Activated CD4-positive, alpha-beta T cell treated with anti-CD3 and anti-CD28 coated beads, Interleukin-2, amount 50 U/mL, for 4 hours (primary cell): Measurements from ENCODE around the gene CCDC124.
"Not testable (repeated sequence)": the region's sequence is repeated elsewhere in the genome, so short reads cannot be mapped to it uniquely, and the experiment has no call there.

Experiments used
- DNase-seq, 2 experiments: peaks; one replicate each; pipeline ENCODE4 v3.0.0-alpha.2; 2020

The CCDC124 gene

GRCh38 chr19:17954401-17954800 lies 21.6 kb downstream of the CCDC124 start:
- DNase-seq, result no peak

- DNase-seq, result no peak
Measured at GRCh38 chr19:17957149-17957849, 24.5 kb downstream of the CCDC124 start.

- no peak for DNase-seq
Measured at GRCh38 chr19:17957885-17958284, 25.1 kb downstream of the CCDC124 start.

- no peak for DNase-seq
Measured at GRCh38 chr19:17963936-17964691, 31.3 kb downstream of the CCDC124 start.

- DNase-seq, result no peak
Measured at GRCh38 chr19:17965370-17966128, 32.7 kb downstream of the CCDC124 start.

GRCh38 chr19:17966129-17966483 lies 33.3 kb downstream of the CCDC124 start:
- DNase-seq, result no peak

- DNase-seq, result no peak
Measured at GRCh38 chr19:17966550-17967256, 33.9 kb downstream of the CCDC124 start, which contains the start of gene KCNN1. Gene KCNN1 (plus strand): TSS chr19:17967107. CDS start chr19:17973889, 6,782 bp downstream.

- DNase-seq, result no peak
Measured at GRCh38 chr19:17967257-17968051, 34.6 kb downstream of the CCDC124 start.

GRCh38 chr19:17968362-17968761 lies 35.5 kb downstream of the CCDC124 start:
- no peak for DNase-seq

- DNase-seq, result no peak
Measured at GRCh38 chr19:17969096-17969792, 36.4 kb downstream of the CCDC124 start.

- no peak for DNase-seq
Measured at GRCh38 chr19:17972230-17972629, 39.4 kb downstream of the CCDC124 start.

- DNase-seq, result no peak
Measured at GRCh38 chr19:17973759-17974158, 40.9 kb downstream of the CCDC124 start.

- DNase-seq, result no peak
Measured at GRCh38 chr19:17974551-17974950, 41.7 kb downstream of the CCDC124 start.

GRCh38 chr19:17975032-17975431 lies 42.2 kb downstream of the CCDC124 start:
- DNase-seq, result no peak

- DNase-seq, result no peak
Measured at GRCh38 chr19:17977021-17977420, 44.2 kb downstream of the CCDC124 start.

GRCh38 chr19:17977488-17977887 lies 44.7 kb downstream of the CCDC124 start:
- DNase-seq, result no peak

GRCh38 chr19:17981611-17982010 lies 48.8 kb downstream of the CCDC124 start:
- DNase-seq, result no peak

GRCh38 chr19:17982430-17982829 lies 49.6 kb downstream of the CCDC124 start:
- DNase-seq, result no peak

GRCh38 chr19:17985037-17985818 lies 52.4 kb downstream of the CCDC124 start:
- DNase-seq, result no peak

- DNase-seq, result not testable (repeated sequence)
Measured at GRCh38 chr19:17986569-17986968, 53.8 kb downstream of the CCDC124 start.

GRCh38 chr19:17988161-17988560 lies 55.3 kb downstream of the CCDC124 start:
- DNase-seq, result no peak
